Mesodermal cell (in vitro differentiated cells): ENCODE data around the gene MINDY4.

Experiments used
- H3K27ac ChIP-seq: 2 replicates; pipeline ENCODE4 v1.7.0; 2013; ENCODE audit warnings: mild to moderate bottlenecking, low read depth, low read length, moderate library complexity; ENCODE audit not compliant: severe bottlenecking
- H3K36me3 ChIP-seq: 2 replicates; pipeline ENCODE4 v1.7.1; 2013; ENCODE audit warnings: mild to moderate bottlenecking, low read length, moderate library complexity; ENCODE audit not compliant: control insufficient read depth, insufficient read depth
- H3K4me1 ChIP-seq: one replicate; pipeline ENCODE4 v1.7.1; 2013; ENCODE audit warnings: mild to moderate bottlenecking, low read length; ENCODE audit not compliant: insufficient read depth, control insufficient read depth, poor library complexity, severe bottlenecking
- H3K4me3 ChIP-seq: 2 replicates; pipeline ENCODE4 v1.7.0; 2013; ENCODE audit warnings: low read length, control low read depth, mild to moderate bottlenecking; ENCODE audit not compliant: insufficient read depth, poor library complexity, severe bottlenecking; ENCODE audit errors: extremely low read depth
- H3K9me3 ChIP-seq: 2 replicates; pipeline ENCODE4 v1.7.1; 2013; ENCODE audit warnings: mild to moderate bottlenecking, low read length, moderate library complexity; ENCODE audit not compliant: control insufficient read depth
- WGBS, 2 experiments: methylation state at CpG; one replicate each; pipeline ENCODE4 v1.1.5; 2013; ENCODE audit warnings: missing lambda C conversion rate in 2 of 2; ENCODE audit not compliant: insufficient coverage in 2 of 2; 5-methylcytosine and 5-hydroxymethylcytosine counted together

The MINDY4 gene

GRCh38 chr7:30791114-30791513 lies 19.9 kb downstream of the MINDY4 start:
- H3K27ac ChIP-seq, result no peak overlapping the region
- H3K4me1 ChIP-seq, result peaks cover 25% of the 10 kb centered on the region

GRCh38 chr7:30795161-30795948 lies 24.1 kb downstream of the MINDY4 start:
- 94 to 95% methylated on average over 2 of the region's 2 CpGs for WGBS, 2 experiments
- H3K4me3 ChIP-seq, result no peak overlapping the region
- H3K4me1 ChIP-seq, result peaks cover 53% of the 10 kb centered on the region
- H3K36me3 ChIP-seq, result peaks cover 8% of the 10 kb centered on the region
- H3K9me3 ChIP-seq, result no peaks in the 10 kb centered on the region
- H3K27ac ChIP-seq, result peak overlapping the region; percentile 45

More at GRCh38 chr7:30791114-30791513, 19.9 kb downstream of the MINDY4 start:
- no peaks in the 10 kb centered on the region for H3K9me3 ChIP-seq
- H3K36me3 ChIP-seq, result peaks cover 9% of the 10 kb centered on the region
- 78 to 79% methylated on average over 10 of the region's 10 CpGs for WGBS, 2 experiments
- no peak overlapping the region for H3K4me3 ChIP-seq

- Histone ChIP-seq H3K27ac (peak overlapping the region; percentile 45), H3K9me3 (no peaks in the 10 kb centered on the region)
Observed at GRCh38 chr7:30796105-30796869, 25.1 kb downstream of the MINDY4 start.

GRCh38 chr7:30797176-30798040 lies 26.2 kb downstream of the MINDY4 start:
- no peaks in the 10 kb centered on the region for H3K9me3 ChIP-seq
- WGBS, 2 experiments, result 79 to 86% methylated on average over 4 to 6 of the region's 8 CpGs
- H3K36me3 ChIP-seq, result peaks cover 9% of the 10 kb centered on the region
- H3K4me3 ChIP-seq, result no peak overlapping the region
- H3K4me1 ChIP-seq, result peaks cover 55% of the 10 kb centered on the region
- peak overlapping the region; percentile 29 for H3K27ac ChIP-seq

More at GRCh38 chr7:30796105-30796869, 25.1 kb downstream of the MINDY4 start:
- H3K4me1 ChIP-seq, result peaks cover 55% of the 10 kb centered on the region
- H3K4me3 ChIP-seq, result no peak overlapping the region
- peaks cover 9% of the 10 kb centered on the region for H3K36me3 ChIP-seq
- no CpG with 5 or more reads among the region's 1 CpG for WGBS, 2 experiments

- peak overlapping the region; percentile 36 for H3K27ac ChIP-seq
Observed at GRCh38 chr7:30799206-30799975, 28.2 kb downstream of the MINDY4 start.

GRCh38 chr7:30799976-30800661 lies 28.9 kb downstream of the MINDY4 start:
- H3K27ac ChIP-seq, result peak overlapping the region; percentile 16
- peaks cover 5% of the 10 kb centered on the region for H3K36me3 ChIP-seq
- H3K9me3 ChIP-seq, result no peaks in the 10 kb centered on the region
- H3K4me1 ChIP-seq, result peaks cover 63% of the 10 kb centered on the region
- WGBS, 2 experiments, result 80 to 86% methylated on average over 4 to 5 of the region's 5 CpGs
- H3K4me3 ChIP-seq, result no peak overlapping the region

More at GRCh38 chr7:30799206-30799975, 28.2 kb downstream of the MINDY4 start:
- WGBS, 2 experiments, result 76 to 90% methylated on average over 1 to 2 of the region's 2 CpGs
- no peaks in the 10 kb centered on the region for H3K9me3 ChIP-seq
- H3K36me3 ChIP-seq, result peaks cover 5% of the 10 kb centered on the region
- H3K4me3 ChIP-seq, result no peak overlapping the region
- H3K4me1 ChIP-seq, result peaks cover 66% of the 10 kb centered on the region

GRCh38 chr7:30800785-30801252 lies 29.6 kb downstream of the MINDY4 start:
- Histone ChIP-seq H3K9me3 (no peaks in the 10 kb centered on the region), H3K4me1 (peaks cover 59% of the 10 kb centered on the region), H3K36me3 (peaks cover 5% of the 10 kb centered on the region), H3K4me3 (no peak overlapping the region), H3K27ac (no peak overlapping the region)
- WGBS, 2 experiments, result 0 to 77% methylated on average over 1 to 5 of the region's 6 CpGs

- Histone ChIP-seq H3K36me3 (peaks cover 4% of the 10 kb centered on the region), H3K4me3 (no peak overlapping the region), H3K9me3 (no peaks in the 10 kb centered on the region), H3K4me1 (peaks cover 39% of the 10 kb centered on the region), H3K27ac (no peak overlapping the region)
- WGBS, 2 experiments, result 84 to 87% methylated on average over 2 to 3 of the region's 4 CpGs
Observed at GRCh38 chr7:30802812-30803211, 31.6 kb downstream of the MINDY4 start.

GRCh38 chr7:30804078-30804661 lies 33.0 kb downstream of the MINDY4 start:
- Histone ChIP-seq H3K36me3 (peaks cover 2% of the 10 kb centered on the region), H3K4me3 (no peak overlapping the region), H3K27ac (peak overlapping the region; percentile 30), H3K9me3 (no peaks in the 10 kb centered on the region), H3K4me1 (peaks cover 31% of the 10 kb centered on the region)
- WGBS, 2 experiments, result 92 to 100% methylated on average over 1 of the region's 3 CpGs
